ENCODE results near the gene NPPB.

Gene NPPB

GRCh38 chr1:11854519-11854918 is 4.2 kb downstream of the NPPB start:
- Histone ChIP-seq H3K36me3 (replicated peaks) (no peaks in the 10 kb centered on the region), H3K27ac (no peak overlapping the region), H3K27me3 (replicated peaks) (peaks cover 24% of the 10 kb centered on the region), H3K4me3 (ENCODE audit: low read depth, low read length) (no peak overlapping the region)
- in situ Hi-C loops (cut with HindIII; ENCODE audit: low pct_ligation_motif_present, low sequenced_read_pairs): no loop called here
- DNase-seq: no peak
- no peak for TF ChIP-seq CTCF (IDR thresholded peaks at IDR 0.05; ENCODE audit: low read depth, low read length, missing control alignments)

- Histone ChIP-seq H3K4me3 (ENCODE audit: low read depth, low read length) (no peak overlapping the region), H3K27me3 (replicated peaks) (peaks cover 3% of the 10 kb centered on the region), H3K27ac (no peak overlapping the region), H3K36me3 (replicated peaks) (no peaks in the 10 kb centered on the region)
- no peak for DNase-seq
- no peak for TF ChIP-seq CTCF (IDR thresholded peaks at IDR 0.05; ENCODE audit: low read depth, low read length, missing control alignments)
- in situ Hi-C loops (cut with HindIII; ENCODE audit: low pct_ligation_motif_present, low sequenced_read_pairs): no loop called here
Measured at GRCh38 chr1:11851180-11851579, 7.6 kb downstream of the NPPB start.

GRCh38 chr1:11850156-11850555 is 8.6 kb downstream of the NPPB start:
- no peak for TF ChIP-seq CTCF (IDR thresholded peaks at IDR 0.05; ENCODE audit: low read depth, low read length, missing control alignments)
- peaks cover 5% of the 10 kb centered on the region for H3K36me3 ChIP-seq (replicated peaks)
- no peak overlapping the region for H3K4me3 ChIP-seq (ENCODE audit: low read depth, low read length)
- H3K27me3 ChIP-seq (replicated peaks): peaks cover 3% of the 10 kb centered on the region
- H3K27ac ChIP-seq: no peak overlapping the region
- in situ Hi-C loops (cut with HindIII; ENCODE audit: low pct_ligation_motif_present, low sequenced_read_pairs): no loop called here
- DNase-seq: no peak

- no peak overlapping the region for H3K27ac ChIP-seq
- DNase-seq: no peak
- peaks cover 18% of the 10 kb centered on the region for H3K36me3 ChIP-seq (replicated peaks)
- in situ Hi-C loops (cut with HindIII; ENCODE audit: low pct_ligation_motif_present, low sequenced_read_pairs): no loop called here
- no peak for TF ChIP-seq CTCF (IDR thresholded peaks at IDR 0.05; ENCODE audit: low read depth, low read length, missing control alignments)
- H3K27me3 ChIP-seq (replicated peaks): no peaks in the 10 kb centered on the region
- H3K4me3 ChIP-seq (ENCODE audit: low read depth, low read length): no peak overlapping the region
Measured at GRCh38 chr1:11848373-11848700, 10.4 kb downstream of the NPPB start.

- DNase-seq: no peak
- Histone ChIP-seq H3K27ac (no peak within 1 kb of the TSS), H3K36me3 (replicated peaks) (peaks cover 18% of the 10 kb centered on the region), H3K27me3 (replicated peaks) (no peaks in the 10 kb centered on the region), H3K4me3 (ENCODE audit: low read depth, low read length) (no peak within 1 kb of the TSS)
- in situ Hi-C loops (cut with HindIII; ENCODE audit: low pct_ligation_motif_present, low sequenced_read_pairs): no loop called here
- no peak for TF ChIP-seq CTCF (IDR thresholded peaks at IDR 0.05; ENCODE audit: low read depth, low read length, missing control alignments)
Measured at GRCh38 chr1:11847667-11848372, 10.9 kb downstream of the NPPB start, which contains the start of gene NPPA. Gene NPPA (minus strand): TSS chr1:11847783. CDS start chr1:11847684, 99 bp downstream.

All from brain microvascular endothelial cell (primary cell).